HEK293 (cell line): ENCODE measurements around the gene TAGAP.
"Not testable (repeated sequence)": the region's sequence is repeated elsewhere in the genome, so short reads cannot be mapped to it uniquely, and the experiment has no call there.

ENCODE experiments used
- CTCF ChIA-PET: fragments of 350-600 bp; formaldehyde crosslinking; extraction: SDS; loops from one replicate; lab custom pipeline; 2021; ENCODE audit warnings: antibody characterized with exemption; lab: Yijun Ruan, JAX
- POLR2A ChIA-PET: fragments of 300-600 bp; formaldehyde crosslinking; extraction: SDS; loops from one replicate; lab custom pipeline; 2020; ENCODE audit warnings: antibody characterized with exemption, inconsistent platforms; lab: Yijun Ruan, JAX
- H3K27ac ChIP-seq: fragments of 200-500 bp; sonication (Bioruptor generic); 2 replicates; pipeline ENCODE4 v1.5.1; 2014; ENCODE audit warnings: low read depth, low read length, control low read depth, inconsistent platforms; ENCODE audit errors: extremely low read depth
- H3K36me3 ChIP-seq, 2 experiments: fragments of 200-500 bp in 1 of 2; sonication (Bioruptor generic) in 1 of 2; 1 replicate in 1 of 2; 2 replicates in 1 of 2; pipeline ENCODE4 v1.5.1; 2014 to 2017; ENCODE audit warnings: inconsistent platforms in 2 of 2, low read length in 2 of 2; ENCODE audit not compliant: control insufficient read depth in 2 of 2, insufficient read depth in 1 of 2
- H3K4me1 ChIP-seq: fragments of 200-500 bp; sonication (Bioruptor generic); 2 replicates; pipeline ENCODE4 v1.5.1; 2014; ENCODE audit warnings: mild to moderate bottlenecking, low read length, inconsistent platforms; ENCODE audit not compliant: control insufficient read depth, insufficient read depth
- H3K4me3 ChIP-seq: 2 replicates; pipeline ENCODE4 v1.5.1; 2011; ENCODE audit warnings: low read depth, mild to moderate bottlenecking, control low read depth, low read length, moderate library complexity
- H3K9me3 ChIP-seq: fragments of 200-500 bp; sonication (Bioruptor generic); 2 replicates; pipeline ENCODE4 v1.5.1; 2014; ENCODE audit warnings: low read depth, low read length, inconsistent platforms; ENCODE audit not compliant: control insufficient read depth, insufficient read depth
- HOXA7 ChIP-seq: sonication (generic); formaldehyde crosslinking; IDR thresholded peaks from 2 replicates; pipeline ENCODE4 v1.8.1; 2022; ENCODE audit warnings: missing genetic modification reagents, borderline replicate concordance
- KLF7 ChIP-seq: fragments of 450-650 bp; formaldehyde crosslinking; IDR thresholded peaks from 2 replicates; pipeline ENCODE4 v1.5.1; 2016; ENCODE audit warnings: missing biosample characterization, missing genetic modification characterization, borderline replicate concordance
- SCRT1 ChIP-seq: fragments of 450-650 bp; formaldehyde crosslinking; IDR thresholded peaks from 2 replicates; pipeline ENCODE4 v1.5.1; 2016; ENCODE audit warnings: missing biosample characterization, missing genetic modification characterization, borderline replicate concordance
- SETDB1 ChIP-seq: IDR thresholded peaks from one replicate; pipeline ENCODE4 v1.6.1; 2017; ENCODE audit warnings: mild to moderate bottlenecking, low read length, moderate library complexity, mixed read lengths; ENCODE audit not compliant: insufficient read length
- TRIM28 ChIP-seq: IDR thresholded peaks from 2 replicates; pipeline ENCODE4 v1.6.1; 2011; ENCODE audit warnings: low read length, control low read depth, borderline replicate concordance
- ZNF169 ChIP-seq: fragments of 450-650 bp; formaldehyde crosslinking; IDR thresholded peaks from 2 replicates; pipeline ENCODE4 v1.5.1; 2016; ENCODE audit warnings: missing biosample characterization, missing genetic modification characterization
- ZNF391 ChIP-seq: fragments of 450-650 bp; formaldehyde crosslinking; IDR thresholded peaks from 2 replicates; pipeline ENCODE4 v1.5.1; 2016; ENCODE audit warnings: low read depth, missing biosample characterization, missing genetic modification characterization, borderline replicate concordance
- ZNF501 ChIP-seq: fragments of 450-650 bp; formaldehyde crosslinking; IDR thresholded peaks from 2 replicates; pipeline ENCODE4 v1.5.1; 2016; ENCODE audit warnings: missing biosample characterization, missing genetic modification characterization
- ZNF510 ChIP-seq: fragments of 450-650 bp; formaldehyde crosslinking; IDR thresholded peaks from 2 replicates; pipeline ENCODE4 v1.5.1; 2018; ENCODE audit warnings: mild to moderate bottlenecking, missing genetic modification characterization, missing biosample characterization; ENCODE audit not compliant: insufficient replicate concordance
- ZNF544 ChIP-seq: fragments of 450-650 bp; formaldehyde crosslinking; IDR thresholded peaks from 2 replicates; pipeline ENCODE4 v1.5.0; 2017; ENCODE audit warnings: missing biosample characterization, missing genetic modification characterization
- ZNF555 ChIP-seq: fragments of 450-650 bp; formaldehyde crosslinking; conservative IDR thresholded peaks from 2 replicates; pipeline ENCODE4 v1.5.1; 2017; ENCODE audit warnings: missing biosample characterization, mild to moderate bottlenecking, missing genetic modification characterization, inconsistent platforms
- ZNF560 ChIP-seq: fragments of 450-650 bp; formaldehyde crosslinking; IDR thresholded peaks from 2 replicates; pipeline ENCODE4 v1.5.1; 2017; ENCODE audit warnings: missing biosample characterization, missing genetic modification characterization, borderline replicate concordance
- ZNF561 ChIP-seq: fragments of 450-650 bp; IDR thresholded peaks from 2 replicates; pipeline ENCODE4 v1.5.1; 2018; ENCODE audit warnings: missing biosample characterization, missing genetic modification characterization, borderline replicate concordance
- ZNF658 ChIP-seq: fragments of 450-650 bp; formaldehyde crosslinking; IDR thresholded peaks from 2 replicates; pipeline ENCODE4; 2016; ENCODE audit warnings: missing biosample characterization, missing genetic modification characterization
- ZSCAN30 ChIP-seq: fragments of 450-650 bp; IDR thresholded peaks from 2 replicates; pipeline ENCODE4 v1.5.1; 2018; ENCODE audit warnings: missing biosample characterization, mild to moderate bottlenecking, missing genetic modification characterization, moderate library complexity
- TF ChIP-seq, protein P1 (sequence below): fragments of 450-650 bp; formaldehyde crosslinking; IDR thresholded peaks from 2 replicates; pipeline ENCODE4 v1.5.1; 2016; ENCODE audit warnings: missing biosample characterization, missing genetic modification characterization
- TF ChIP-seq, protein P2 (sequence below): fragments of 450-650 bp; formaldehyde crosslinking; IDR thresholded peaks from 2 replicates; pipeline ENCODE4 v1.5.1; 2016; ENCODE audit warnings: missing biosample characterization, missing genetic modification characterization, borderline replicate concordance

The TAGAP gene

DNA sequence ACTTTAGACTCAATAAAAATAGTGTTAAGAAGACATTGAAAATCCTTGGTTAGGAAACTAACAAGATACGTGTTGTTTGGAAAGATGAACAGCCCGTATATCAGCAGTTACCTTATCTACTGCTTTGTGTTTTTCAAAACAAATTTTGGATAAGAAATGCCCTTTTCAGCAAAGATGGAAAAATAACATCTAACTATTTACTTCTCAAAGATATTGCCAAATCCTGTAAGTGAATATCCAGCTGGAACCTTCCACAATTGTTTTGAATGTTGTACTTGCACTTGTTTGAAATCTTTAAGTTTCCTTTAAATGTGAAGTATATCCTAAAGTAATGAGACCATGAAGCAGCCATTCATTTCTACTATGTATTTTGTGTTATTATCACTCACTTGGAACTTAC, 14.6 kb downstream of the TAGAP start:
- Histone ChIP-seq H3K36me3 (no peaks in the 10 kb centered on the region), H3K9me3 (no peaks in the 10 kb centered on the region), H3K4me1 (no peaks in the 10 kb centered on the region), H3K4me3 (no peak overlapping the region), H3K27ac (no peak overlapping the region)
- CTCF ChIA-PET, result interaction anchor here (0.7 to 1.4 kb wide), 5 partner anchors 9 to 105 kb away, joined by 3 to 8 read pairs (median 4); no protein-coding TSS in a partner anchor
- TF ChIP-seq HOXA7 (CRISPR knock-in tag) (no peak), ZNF169 (tag by site-specific recombination) (no peak), TRIM28 (no peak), SETDB1 (no peak), ZSCAN30 (no peak), SCRT1 (tag by site-specific recombination) (no peak), ZNF560 (no peak), ZNF510 (tag by site-specific recombination) (no peak), ZNF555 (no peak), ZNF561 (tag by site-specific recombination) (no peak), ZNF391 (no peak), KLF7 (tag by site-specific recombination) (no peak), ZNF544 (tag by site-specific recombination) (no peak), ZNF658 (no peak), ZNF501 (no peak)
- TF ChIP-seq, protein P1, sequence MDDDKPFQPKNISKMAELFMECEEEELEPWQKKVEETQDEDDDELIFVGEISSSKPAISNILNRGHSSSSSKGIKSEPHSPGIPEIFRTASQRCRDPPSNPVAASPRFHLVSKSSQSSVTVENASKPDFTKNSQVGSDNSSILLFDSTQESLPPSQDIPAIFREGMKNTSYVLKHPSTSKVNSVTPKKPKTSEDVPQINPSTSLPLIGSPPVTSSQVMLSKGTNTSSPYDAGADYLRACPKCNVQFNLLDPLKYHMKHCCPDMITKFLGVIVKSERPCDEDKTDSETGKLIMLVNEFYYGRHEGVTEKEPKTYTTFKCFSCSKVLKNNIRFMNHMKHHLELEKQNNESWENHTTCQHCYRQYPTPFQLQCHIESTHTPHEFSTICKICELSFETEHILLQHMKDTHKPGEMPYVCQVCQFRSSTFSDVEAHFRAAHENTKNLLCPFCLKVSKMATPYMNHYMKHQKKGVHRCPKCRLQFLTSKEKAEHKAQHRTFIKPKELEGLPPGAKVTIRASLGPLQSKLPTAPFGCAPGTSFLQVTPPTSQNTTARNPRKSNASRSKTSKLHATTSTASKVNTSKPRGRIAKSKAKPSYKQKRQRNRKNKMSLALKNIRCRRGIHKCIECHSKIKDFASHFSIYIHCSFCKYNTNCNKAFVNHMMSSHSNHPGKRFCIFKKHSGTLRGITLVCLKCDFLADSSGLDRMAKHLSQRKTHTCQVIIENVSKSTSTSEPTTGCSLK (tag by site-specific recombination), result no peak
- TF ChIP-seq, protein P2, sequence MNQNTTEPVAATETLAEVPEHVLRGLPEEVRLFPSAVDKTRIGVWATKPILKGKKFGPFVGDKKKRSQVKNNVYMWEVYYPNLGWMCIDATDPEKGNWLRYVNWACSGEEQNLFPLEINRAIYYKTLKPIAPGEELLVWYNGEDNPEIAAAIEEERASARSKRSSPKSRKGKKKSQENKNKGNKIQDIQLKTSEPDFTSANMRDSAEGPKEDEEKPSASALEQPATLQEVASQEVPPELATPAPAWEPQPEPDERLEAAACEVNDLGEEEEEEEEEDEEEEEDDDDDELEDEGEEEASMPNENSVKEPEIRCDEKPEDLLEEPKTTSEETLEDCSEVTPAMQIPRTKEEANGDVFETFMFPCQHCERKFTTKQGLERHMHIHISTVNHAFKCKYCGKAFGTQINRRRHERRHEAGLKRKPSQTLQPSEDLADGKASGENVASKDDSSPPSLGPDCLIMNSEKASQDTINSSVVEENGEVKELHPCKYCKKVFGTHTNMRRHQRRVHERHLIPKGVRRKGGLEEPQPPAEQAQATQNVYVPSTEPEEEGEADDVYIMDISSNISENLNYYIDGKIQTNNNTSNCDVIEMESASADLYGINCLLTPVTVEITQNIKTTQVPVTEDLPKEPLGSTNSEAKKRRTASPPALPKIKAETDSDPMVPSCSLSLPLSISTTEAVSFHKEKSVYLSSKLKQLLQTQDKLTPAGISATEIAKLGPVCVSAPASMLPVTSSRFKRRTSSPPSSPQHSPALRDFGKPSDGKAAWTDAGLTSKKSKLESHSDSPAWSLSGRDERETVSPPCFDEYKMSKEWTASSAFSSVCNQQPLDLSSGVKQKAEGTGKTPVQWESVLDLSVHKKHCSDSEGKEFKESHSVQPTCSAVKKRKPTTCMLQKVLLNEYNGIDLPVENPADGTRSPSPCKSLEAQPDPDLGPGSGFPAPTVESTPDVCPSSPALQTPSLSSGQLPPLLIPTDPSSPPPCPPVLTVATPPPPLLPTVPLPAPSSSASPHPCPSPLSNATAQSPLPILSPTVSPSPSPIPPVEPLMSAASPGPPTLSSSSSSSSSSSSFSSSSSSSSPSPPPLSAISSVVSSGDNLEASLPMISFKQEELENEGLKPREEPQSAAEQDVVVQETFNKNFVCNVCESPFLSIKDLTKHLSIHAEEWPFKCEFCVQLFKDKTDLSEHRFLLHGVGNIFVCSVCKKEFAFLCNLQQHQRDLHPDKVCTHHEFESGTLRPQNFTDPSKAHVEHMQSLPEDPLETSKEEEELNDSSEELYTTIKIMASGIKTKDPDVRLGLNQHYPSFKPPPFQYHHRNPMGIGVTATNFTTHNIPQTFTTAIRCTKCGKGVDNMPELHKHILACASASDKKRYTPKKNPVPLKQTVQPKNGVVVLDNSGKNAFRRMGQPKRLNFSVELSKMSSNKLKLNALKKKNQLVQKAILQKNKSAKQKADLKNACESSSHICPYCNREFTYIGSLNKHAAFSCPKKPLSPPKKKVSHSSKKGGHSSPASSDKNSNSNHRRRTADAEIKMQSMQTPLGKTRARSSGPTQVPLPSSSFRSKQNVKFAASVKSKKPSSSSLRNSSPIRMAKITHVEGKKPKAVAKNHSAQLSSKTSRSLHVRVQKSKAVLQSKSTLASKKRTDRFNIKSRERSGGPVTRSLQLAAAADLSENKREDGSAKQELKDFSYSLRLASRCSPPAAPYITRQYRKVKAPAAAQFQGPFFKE (tag by site-specific recombination), result no peak
- POLR2A ChIA-PET, result no interaction called here

DNA sequence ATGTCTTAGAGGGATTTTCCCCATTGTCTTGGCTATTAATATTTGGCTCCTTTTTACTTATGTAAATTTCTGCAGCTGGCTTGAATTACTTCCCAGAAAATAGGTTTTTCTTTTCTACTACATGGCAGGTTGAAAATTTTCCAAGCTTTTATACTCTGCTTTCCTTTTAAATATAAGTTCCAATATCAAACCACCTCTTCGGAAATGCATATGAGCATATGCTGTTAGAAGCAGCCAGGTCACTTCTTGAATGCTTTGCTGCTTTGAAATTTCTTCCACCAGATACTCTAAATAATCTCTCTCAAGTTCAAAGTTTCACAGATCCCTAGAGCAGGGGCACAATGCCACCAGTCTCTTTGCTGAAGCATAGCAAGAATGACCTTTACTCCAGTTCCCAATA, 19.6 kb downstream of the TAGAP start:
- POLR2A ChIA-PET, CTCF ChIA-PET, H3K9me3 ChIP-seq: not testable (repeated sequence)

More for the DNA sequence above, 19.6 kb downstream of the TAGAP start:
- H3K4me3 ChIP-seq, H3K27ac ChIP-seq, H3K36me3 ChIP-seq, H3K4me1 ChIP-seq: not testable (repeated sequence)
- peak; percentile 52 for TF ChIP-seq SETDB1
